ENCODE results near the gene GPANK1. TPM values are rescaled to one million over a fixed set of nuclear protein-coding genes. Genes with fewer than 3 reads are reported as not detected.

Gene GPANK1
- total and polyA plus RNA-seq, 2 donors (not counting 1 experiment from before 2014, with no cell fraction given) = 13.1 to 15.0 TPM

- no peak overlapping the region for H3K9ac ChIP-seq (ENCODE audit: insufficient read depth, low read length)
- H3K36me3 ChIP-seq (ENCODE audit: control insufficient read depth, insufficient read depth, low read length) = peaks cover 63% of the 10 kb centered on the region
- no peaks in the 10 kb centered on the region for H3K27me3 ChIP-seq (ENCODE audit: control insufficient read depth, insufficient read depth, low read length)
- H3K4me3 ChIP-seq (replicated peaks in 1 of 4; ENCODE audit: control extremely low read depth in 1 of 4, insufficient read depth in 1 of 4, low read depth in 3 of 4, low read length in 4 of 4) = no peak overlapping the region
- no peak for DNase-seq (ENCODE audit: low read depth in 2 of 2)
- no peak overlapping the region for H3K27ac ChIP-seq (ENCODE audit: insufficient read depth, low read length)
- no peaks in the 10 kb centered on the region for H3K4me1 ChIP-seq (ENCODE audit: control insufficient read depth, extremely low read depth, insufficient read depth, low read length)
- no peak overlapping the region for H2AFZ ChIP-seq (ENCODE audit: low read length)
- no peaks in the 10 kb centered on the region for H3K9me3 ChIP-seq (ENCODE audit: control insufficient read depth, insufficient read depth, low read depth, low read length)
- H3K79me2 ChIP-seq (ENCODE audit: control insufficient read depth, insufficient read depth, low read length) = peaks cover 47% of the 10 kb centered on the region
- TF ChIP-seq CTCF (conservative IDR thresholded peaks at IDR 0.05 in 1 of 2, IDR thresholded peaks at IDR 0.05 in 1 of 2; ENCODE audit: low read depth in 1 of 2, low read length in 2 of 2) = no peak
- no peak for TF ChIP-seq EZH2 (IDR thresholded peaks at IDR 0.05; ENCODE audit: low read length, missing control alignments)
- no peaks in the 10 kb centered on the region for H4K20me1 ChIP-seq (ENCODE audit: control insufficient read depth, extremely low read depth, insufficient read depth, low read length)
- H3K4me2 ChIP-seq (ENCODE audit: extremely low read depth, insufficient read depth, low read length) = no peak overlapping the region
These were observed 37.0 kb downstream of the GPANK1 start for GRCh38 chr6:31627690-31628287.

- Histone ChIP-seq H3K9ac (ENCODE audit: insufficient read depth, low read length) (no peak overlapping the region), H3K27me3 (ENCODE audit: control insufficient read depth, insufficient read depth, low read length) (no peaks in the 10 kb centered on the region), H2AFZ (ENCODE audit: low read length) (no peak overlapping the region), H4K20me1 (ENCODE audit: control insufficient read depth, extremely low read depth, insufficient read depth, low read length) (no peaks in the 10 kb centered on the region), H3K79me2 (ENCODE audit: control insufficient read depth, insufficient read depth, low read length) (peaks cover 53% of the 10 kb centered on the region), H3K9me3 (ENCODE audit: control insufficient read depth, insufficient read depth, low read depth, low read length) (no peaks in the 10 kb centered on the region), H3K36me3 (ENCODE audit: control insufficient read depth, insufficient read depth, low read length) (peaks cover 58% of the 10 kb centered on the region), H3K4me2 (ENCODE audit: extremely low read depth, insufficient read depth, low read length) (no peak overlapping the region), H3K4me1 (ENCODE audit: control insufficient read depth, extremely low read depth, insufficient read depth, low read length) (peaks cover 2% of the 10 kb centered on the region), H3K4me3 (replicated peaks in 1 of 4; ENCODE audit: control extremely low read depth in 1 of 4, insufficient read depth in 1 of 4, low read depth in 3 of 4, low read length in 4 of 4) (no peak overlapping the region), H3K27ac (ENCODE audit: insufficient read depth, low read length) (no peak overlapping the region)
- TF ChIP-seq CTCF (conservative IDR thresholded peaks at IDR 0.05 in 1 of 2, IDR thresholded peaks at IDR 0.05 in 1 of 2; ENCODE audit: low read depth in 1 of 2, low read length in 2 of 2) = no peak
- no peak for DNase-seq (ENCODE audit: low read depth in 2 of 2)
These were observed 37.8 kb downstream of the GPANK1 start for GRCh38 chr6:31626952-31627351.

- Histone ChIP-seq H3K4me2 (ENCODE audit: extremely low read depth, insufficient read depth, low read length) (no peak overlapping the region), H3K79me2 (ENCODE audit: control insufficient read depth, insufficient read depth, low read length) (peaks cover 60% of the 10 kb centered on the region), H3K27me3 (ENCODE audit: control insufficient read depth, insufficient read depth, low read length) (no peaks in the 10 kb centered on the region), H2AFZ (ENCODE audit: low read length) (no peak overlapping the region), H4K20me1 (ENCODE audit: control insufficient read depth, extremely low read depth, insufficient read depth, low read length) (no peaks in the 10 kb centered on the region), H3K9ac (ENCODE audit: insufficient read depth, low read length) (no peak overlapping the region), H3K27ac (ENCODE audit: insufficient read depth, low read length) (no peak overlapping the region), H3K4me3 (replicated peaks in 1 of 4; ENCODE audit: control extremely low read depth in 1 of 4, insufficient read depth in 1 of 4, low read depth in 3 of 4, low read length in 4 of 4) (no peak overlapping the region), H3K36me3 (ENCODE audit: control insufficient read depth, insufficient read depth, low read length) (peaks cover 34% of the 10 kb centered on the region), H3K9me3 (ENCODE audit: control insufficient read depth, insufficient read depth, low read depth, low read length) (no peaks in the 10 kb centered on the region), H3K4me1 (ENCODE audit: control insufficient read depth, extremely low read depth, insufficient read depth, low read length) (peaks cover 2% of the 10 kb centered on the region)
- no peak for DNase-seq (ENCODE audit: low read depth in 2 of 2)
- TF ChIP-seq EZH2 (IDR thresholded peaks at IDR 0.05; ENCODE audit: low read length, missing control alignments) (no peak), CTCF (conservative IDR thresholded peaks at IDR 0.05 in 1 of 2, IDR thresholded peaks at IDR 0.05 in 1 of 2; ENCODE audit: low read depth in 1 of 2, low read length in 2 of 2) (no peak)
These were observed 40.7 kb downstream of the GPANK1 start for GRCh38 chr6:31624070-31624469.
